ENCODE measurements around the gene ZNF470.

ZNF470 gene

GRCh38 chr19:56577719-56578602, 10.7 kb downstream of the ZNF470 start:
- in situ Hi-C loops (cut with HindIII; ENCODE audit: low sequenced_read_pairs): no loop called here
- DNase-seq (ENCODE audit: low read depth): no peak
- TF ChIP-seq, protein P1, sequence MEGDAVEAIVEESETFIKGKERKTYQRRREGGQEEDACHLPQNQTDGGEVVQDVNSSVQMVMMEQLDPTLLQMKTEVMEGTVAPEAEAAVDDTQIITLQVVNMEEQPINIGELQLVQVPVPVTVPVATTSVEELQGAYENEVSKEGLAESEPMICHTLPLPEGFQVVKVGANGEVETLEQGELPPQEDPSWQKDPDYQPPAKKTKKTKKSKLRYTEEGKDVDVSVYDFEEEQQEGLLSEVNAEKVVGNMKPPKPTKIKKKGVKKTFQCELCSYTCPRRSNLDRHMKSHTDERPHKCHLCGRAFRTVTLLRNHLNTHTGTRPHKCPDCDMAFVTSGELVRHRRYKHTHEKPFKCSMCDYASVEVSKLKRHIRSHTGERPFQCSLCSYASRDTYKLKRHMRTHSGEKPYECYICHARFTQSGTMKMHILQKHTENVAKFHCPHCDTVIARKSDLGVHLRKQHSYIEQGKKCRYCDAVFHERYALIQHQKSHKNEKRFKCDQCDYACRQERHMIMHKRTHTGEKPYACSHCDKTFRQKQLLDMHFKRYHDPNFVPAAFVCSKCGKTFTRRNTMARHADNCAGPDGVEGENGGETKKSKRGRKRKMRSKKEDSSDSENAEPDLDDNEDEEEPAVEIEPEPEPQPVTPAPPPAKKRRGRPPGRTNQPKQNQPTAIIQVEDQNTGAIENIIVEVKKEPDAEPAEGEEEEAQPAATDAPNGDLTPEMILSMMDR (IDR thresholded peaks at IDR 0.05; ENCODE audit: low read depth, low read length, missing control alignments): no peak
- no peak overlapping the region for H3K4me3 ChIP-seq (ENCODE audit: low read depth, low read length)

- in situ Hi-C loops (cut with HindIII; ENCODE audit: low sequenced_read_pairs): no loop called here
- TF ChIP-seq, protein P1 (IDR thresholded peaks at IDR 0.05; ENCODE audit: low read depth, low read length, missing control alignments): no peak
- H3K4me3 ChIP-seq (ENCODE audit: low read depth, low read length): peak overlapping the region; percentile 78
- DNase-seq (ENCODE audit: low read depth): no peak
These were observed 27.1 kb downstream of the ZNF470 start for GRCh38 chr19:56594446-56594782.

GRCh38 chr19:56594783-56595547, 27.7 kb downstream of the ZNF470 start, which contains the start of gene ZNF71:
Gene ZNF71 (plus strand): TSS chr19:56595302. CDS start chr19:56601559, 6,257 bp downstream.
- peak; percentile 66 for DNase-seq (ENCODE audit: low read depth)
- peak within 1 kb of the TSS; percentile 78 for H3K4me3 ChIP-seq (ENCODE audit: low read depth, low read length)
- TF ChIP-seq, protein P1 (IDR thresholded peaks at IDR 0.05; ENCODE audit: low read depth, low read length, missing control alignments): no peak
- in situ Hi-C loops (cut with HindIII; ENCODE audit: low sequenced_read_pairs): no loop called here

DNA sequence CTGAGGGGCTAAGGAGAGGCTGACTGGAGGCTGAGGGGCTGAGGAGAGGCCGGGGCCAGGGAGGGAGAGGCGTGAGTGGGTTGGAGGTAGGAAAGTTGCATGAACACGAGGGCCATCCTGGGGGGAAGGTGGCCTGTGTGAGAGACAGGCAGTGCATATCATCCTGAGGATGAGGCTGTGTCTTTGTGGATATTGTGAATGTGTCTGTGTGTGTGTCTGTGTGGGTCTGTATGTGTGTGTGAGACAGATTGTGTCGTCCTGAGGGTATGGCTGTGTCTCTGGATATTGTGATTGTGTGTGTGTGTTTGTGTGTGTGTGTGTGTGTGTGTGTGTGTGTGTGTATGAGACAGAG, 28.3 kb downstream of the ZNF470 start:
- H3K4me3 ChIP-seq (ENCODE audit: low read depth, low read length): peak overlapping the region; percentile 78
- in situ Hi-C loops (cut with HindIII; ENCODE audit: low sequenced_read_pairs): no loop called here
- no peak for DNase-seq (ENCODE audit: low read depth)
- TF ChIP-seq, protein P1 (IDR thresholded peaks at IDR 0.05; ENCODE audit: low read depth, low read length, missing control alignments): no peak

DNA sequence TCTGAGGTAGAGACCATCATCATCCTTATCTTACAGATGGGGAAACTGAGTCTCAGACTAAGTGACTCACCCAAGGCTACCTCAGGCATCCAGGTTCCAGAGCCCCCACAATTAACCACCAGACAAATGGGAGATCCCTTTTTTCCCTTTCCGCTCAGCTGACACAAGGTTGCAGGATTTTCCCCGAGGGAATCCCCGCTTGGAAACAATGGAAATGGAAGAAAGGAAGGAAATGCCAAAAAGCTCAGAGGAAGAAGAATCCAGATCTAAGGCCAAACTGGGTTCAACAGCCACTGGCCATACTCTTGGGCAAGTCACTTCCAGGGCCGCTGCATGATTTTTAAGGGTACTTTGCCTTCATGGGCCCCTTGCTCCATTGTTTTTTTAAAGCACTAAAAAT, 29.4 kb downstream of the ZNF470 start:
- H3K4me3 ChIP-seq (ENCODE audit: low read depth, low read length): no peak overlapping the region
- DNase-seq (ENCODE audit: low read depth): no peak
- in situ Hi-C loops (cut with HindIII; ENCODE audit: low sequenced_read_pairs): no loop called here
- TF ChIP-seq, protein P1 (IDR thresholded peaks at IDR 0.05; ENCODE audit: low read depth, low read length, missing control alignments): no peak

- in situ Hi-C loops (cut with HindIII; ENCODE audit: low sequenced_read_pairs): no loop called here
- TF ChIP-seq, protein P1 (IDR thresholded peaks at IDR 0.05; ENCODE audit: low read depth, low read length, missing control alignments): no peak
- no peak overlapping the region for H3K4me3 ChIP-seq (ENCODE audit: low read depth, low read length)
- DNase-seq (ENCODE audit: low read depth): no peak
These were observed 30.4 kb downstream of the ZNF470 start for GRCh38 chr19:56597696-56598095.
